ENCODE data around the gene GAS2L3. TPM values are rescaled to one million over a fixed set of nuclear protein-coding genes. Genes with fewer than 3 reads are reported as not detected.

Gene GAS2L3
- total RNA-seq (2022) (25.0 and 27.2 TPM in 2 replicates), Bru-seq, nascent RNA (percentile 74 among the genes with signal in this experiment), BruChase-seq, experiment 1, labeled RNA remaining after a 2-hour chase (percentile 73 among the genes with signal in this experiment), BruChase-seq, experiment 2, labeled RNA remaining after a 6-hour chase (percentile 61 among the genes with signal in this experiment)
- long read RNA-seq, partial matches to known transcripts: 5 of 6 reads
- long read RNA-seq, other reads (novel, unspliced or antisense): 1 of 6 reads

GRCh38 chr12:100573292-100574186 is at the start of gene GAS2L3:
TSS of gene GAS2L3 (plus strand) at chr12:100573684. CDS start at chr12:100594905, 21,221 bp downstream.
- BruUV-seq (replicated peaks): no TSS peak
- Mint-ChIP-seq H3K27ac (ENCODE audit: unreplicated experiment) (peak within 1 kb of the TSS; percentile 97), H3K27me3 (ENCODE audit: insufficient read depth, unreplicated experiment) (peaks cover 3% of the 10 kb centered on the region), H3K4me1 (ENCODE audit: low read depth, unreplicated experiment) (peaks cover 5% of the 10 kb centered on the region), H3K9me3 (ENCODE audit: unreplicated experiment) (no peaks in the 10 kb centered on the region), H3K36me3 (ENCODE audit: insufficient read depth, unreplicated experiment) (peaks cover 11% of the 10 kb centered on the region), H3K4me3 (ENCODE audit: unreplicated experiment) (peak within 1 kb of the TSS; percentile 93)
- ChIA-PET CTCF (no interaction called here), POLR2A (interaction anchor here (0.6 to 1.0 kb wide), 4 partner anchors 20 to 1576 kb away, joined by 3 to 6 read pairs (median 4); no protein-coding TSS in a partner anchor)
- TF ChIP-seq CTCF (IDR thresholded peaks at IDR 0.05; ENCODE audit: insufficient read depth in 1 of 2, low read depth in 1 of 2, low read length in 1 of 2, severe bottlenecking in 1 of 2, unreplicated experiment in 1 of 2): no peak
- Histone ChIP-seq H3K4me3 (ENCODE audit: low read depth, low read length) (peak within 1 kb of the TSS; percentile 73), H3K4me1 (no peaks in the 10 kb centered on the region), H3K27me3 (replicated peaks; ENCODE audit: control insufficient read depth, insufficient read depth, low read length) (no peaks in the 10 kb centered on the region; the same call in 1 of the 2 replicates), H3K36me3 (ENCODE audit: control insufficient read depth, insufficient read depth, low read length) (no peaks in the 10 kb centered on the region), H3K9me3 (no peaks in the 10 kb centered on the region)
- intact Hi-C loops (cut with micrococcal nuclease; ENCODE audit: unreplicated experiment): loop anchor here (2.0 to 5.0 kb wide), 2 partner anchors 35 to 436 kb away; no protein-coding TSS in a partner anchor
- DNase-seq: peak; percentile 92 to 94

GRCh38 chr12:100528034-100528433 is 45.5 kb upstream of the GAS2L3 start:
- no peaks in the 10 kb centered on the region for H3K36me3 ChIP-seq (ENCODE audit: control insufficient read depth, insufficient read depth, low read length)
- ChIA-PET POLR2A (no interaction called here), CTCF (no interaction called here)
- DNase-seq: no peak
- intact Hi-C loops (cut with micrococcal nuclease; ENCODE audit: unreplicated experiment): no loop called here
- no peaks in the 10 kb centered on the region for H3K9me3 ChIP-seq
- Mint-ChIP-seq H3K27me3 (ENCODE audit: insufficient read depth, unreplicated experiment) (peaks cover 23% of the 10 kb centered on the region), H3K4me3 (ENCODE audit: unreplicated experiment) (no peak overlapping the region), H3K27ac (ENCODE audit: unreplicated experiment) (no peak overlapping the region), H3K36me3 (ENCODE audit: insufficient read depth, unreplicated experiment) (no peaks in the 10 kb centered on the region), H3K9me3 (ENCODE audit: unreplicated experiment) (no peaks in the 10 kb centered on the region), H3K4me1 (ENCODE audit: low read depth, unreplicated experiment) (no peaks in the 10 kb centered on the region)
- BruUV-seq (replicated peaks): no TSS peak
- no peaks in the 10 kb centered on the region for H3K4me1 ChIP-seq
- no peak overlapping the region for H3K4me3 ChIP-seq (ENCODE audit: low read depth, low read length)
- no peaks in the 10 kb centered on the region for H3K27me3 ChIP-seq (replicated peaks; ENCODE audit: control insufficient read depth, insufficient read depth, low read length)
- no peak for TF ChIP-seq CTCF (IDR thresholded peaks at IDR 0.05; ENCODE audit: insufficient read depth in 1 of 2, low read depth in 1 of 2, low read length in 1 of 2, severe bottlenecking in 1 of 2, unreplicated experiment in 1 of 2)

GRCh38 chr12:100528471-100529127 is 44.9 kb upstream of the GAS2L3 start:
- H3K27ac Mint-ChIP-seq (ENCODE audit: unreplicated experiment): no peak overlapping the region
- no peak overlapping the region for H3K4me3 ChIP-seq (ENCODE audit: low read depth, low read length)
- no TSS peak for BruUV-seq (replicated peaks)
- DNase-seq: no peak
- ChIA-PET POLR2A (no interaction called here), CTCF (no interaction called here)
- no peak overlapping the region for H3K4me3 Mint-ChIP-seq (ENCODE audit: unreplicated experiment)
- H3K27me3 Mint-ChIP-seq (ENCODE audit: insufficient read depth, unreplicated experiment): peaks cover 21% of the 10 kb centered on the region
- no peaks in the 10 kb centered on the region for H3K9me3 Mint-ChIP-seq (ENCODE audit: unreplicated experiment)
- no peaks in the 10 kb centered on the region for H3K27me3 ChIP-seq (replicated peaks; ENCODE audit: control insufficient read depth, insufficient read depth, low read length)
- H3K36me3 ChIP-seq (ENCODE audit: control insufficient read depth, insufficient read depth, low read length): no peaks in the 10 kb centered on the region
- no peaks in the 10 kb centered on the region for H3K36me3 Mint-ChIP-seq (ENCODE audit: insufficient read depth, unreplicated experiment)
- intact Hi-C loops (cut with micrococcal nuclease; ENCODE audit: unreplicated experiment): no loop called here
- H3K4me1 ChIP-seq: no peaks in the 10 kb centered on the region
- no peaks in the 10 kb centered on the region for H3K9me3 ChIP-seq
- no peak for TF ChIP-seq CTCF (IDR thresholded peaks at IDR 0.05; ENCODE audit: insufficient read depth in 1 of 2, low read depth in 1 of 2, low read length in 1 of 2, severe bottlenecking in 1 of 2, unreplicated experiment in 1 of 2)
- no peaks in the 10 kb centered on the region for H3K4me1 Mint-ChIP-seq (ENCODE audit: low read depth, unreplicated experiment)
